Gastrocnemius medialis (tissue), 4 donors: Measurements from ENCODE around the gene PNCK. TPM values are rescaled to one million over a fixed set of nuclear protein-coding genes. Genes with fewer than 3 reads are reported as not detected.

Source experiments
- ATAC-seq, 2 donors: fragments of 150-250 bp; one replicate each; pipeline ENCODE4 v1.9.1; 2016
- DNase-seq, 2 donors: peaks; one replicate each; pipeline ENCODE4 v3.0.0-alpha.2; 2019
- H3K27ac ChIP-seq, 4 donors: fragments of 200-600 bp; sonication (generic); 1 replicate in 1 of 4; 2 replicates in 3 of 4; pipeline ENCODE4 v1.5.1; 2016 to 2018; ENCODE audit warnings: mild to moderate bottlenecking in 2 of 4, moderate library complexity in 1 of 4
- H3K27me3 ChIP-seq, 3 donors: fragments of 200-600 bp; sonication (generic) in 2 of 3; 1 replicate in 1 of 3; 2 replicates in 2 of 3; pipeline versions ENCODE4 v1.5.1 to v1.6.0; 2016 to 2019; ENCODE audit warnings: mild to moderate bottlenecking in 1 of 3, moderate library complexity in 1 of 3
- H3K36me3 ChIP-seq, 2 donors: fragments of 200-600 bp; sonication (generic) in 1 of 2; one replicate each; pipeline ENCODE4 v1.5.1; 2017 to 2018
- H3K4me1 ChIP-seq, 2 donors: fragments of 200-600 bp; sonication (generic) in 1 of 2; one replicate each; pipeline ENCODE4 v1.5.1; 2016 to 2017; ENCODE audit warnings: mild to moderate bottlenecking in 2 of 2
- H3K4me3 ChIP-seq, 4 donors: fragments of 200-600 bp; sonication (generic) in 3 of 4; 1 replicate in 1 of 4; 2 replicates in 3 of 4; pipeline ENCODE4 v1.5.1; 2016 to 2019; ENCODE audit warnings: mild to moderate bottlenecking in 2 of 4
- H3K9me3 ChIP-seq, 3 donors: fragments of 200-600 bp; sonication (generic) in 2 of 3; 1 replicate in 1 of 3; 2 replicates in 2 of 3; pipeline ENCODE4 v1.5.1; 2016 to 2019
- POLR2A ChIP-seq, 2 donors: fragments of 450-650 bp; IDR thresholded peaks; one replicate each; pipeline ENCODE4 v1.6.1; 2017; ENCODE audit warnings: antibody characterized with exemption in 2 of 2, mild to moderate bottlenecking in 2 of 2, moderate library complexity in 2 of 2
- in situ Hi-C, 4 donors: fragments of 200-750 bp; cut with MboI; loops; one replicate each; pipeline versions ENCODE4 v1.15.0 to v1.8.0; 2017; ENCODE audit warnings: low sequenced_read_pairs in 4 of 4
- intact Hi-C: fragments of 100-400 bp; cut with DNase I; formaldehyde crosslinking; loops from one replicate; pipeline ENCODE4 v1.15.1; 2023; ENCODE audit warnings: low total_unique reads
- total RNA-seq, 4 donors: library from RNA; depleted of rRNA; stranded (reverse); fragments of >200 nt; gene quantifications; one replicate each; pipeline versions ENCODE4 v1.1.0 to v1.2.3, GENCODE V29; 2016
- TF ChIP-seq, protein P1 (sequence below), 5 experiments: fragments of 450-650 bp in 3 of 5; fragments of 200-600 bp in 2 of 5; sonication (generic) in 2 of 5; IDR thresholded peaks in 4 of 5; conservative IDR thresholded peaks in 1 of 5; 1 replicate in 4 of 5; 2 replicates in 1 of 5; pipeline ENCODE4 v1.5.1; 2016 to 2019; ENCODE audit warnings: antibody characterized with exemption in 5 of 5, mild to moderate bottlenecking in 3 of 5, moderate library complexity in 3 of 5

The PNCK gene
- total RNA-seq, 4 donors from 2014 or later: 0.98 to 1.6 TPM; not detected in 2

DNA sequence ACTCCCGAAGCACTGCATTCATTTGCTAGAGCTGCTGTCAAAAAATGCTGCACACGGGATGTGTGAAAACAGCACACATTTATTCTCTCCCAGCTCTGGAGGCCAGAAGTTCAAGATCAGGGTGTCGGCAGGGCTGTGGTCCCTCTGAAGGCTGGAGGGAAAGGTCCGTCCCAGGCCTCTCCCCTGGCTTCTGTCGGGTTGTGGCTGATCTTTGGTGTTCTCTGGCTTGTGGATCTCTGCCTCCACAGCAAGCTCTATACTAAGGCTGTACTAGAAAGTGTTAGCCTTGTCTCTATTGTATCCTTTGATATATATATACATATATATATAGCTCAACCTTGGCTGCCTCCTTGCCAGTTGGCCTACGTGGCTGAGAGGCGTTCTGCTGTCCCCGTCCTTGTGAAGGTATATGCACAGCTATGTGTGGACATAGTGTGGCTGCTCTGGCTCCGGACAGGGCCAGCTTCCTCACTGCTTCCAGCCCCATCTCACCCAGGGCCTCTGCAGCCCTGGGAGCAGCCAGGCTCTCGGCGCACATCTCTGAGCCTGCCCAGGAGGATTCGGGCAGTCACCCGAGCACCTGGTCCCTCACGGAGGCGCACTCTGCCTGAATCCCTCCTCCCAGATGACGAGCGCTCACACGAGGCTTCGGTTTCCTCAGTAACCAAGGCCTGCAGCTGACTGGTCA is 41.6 kb downstream of the PNCK start:
- in situ Hi-C loops (no loop called here), intact Hi-C loops (no loop called here)
- Histone ChIP-seq H3K4me3 (no peak overlapping the region), H3K36me3 (no peaks in the 10 kb centered on the region), H3K27me3 (peaks cover 0 to 5% (median 0%) of the 10 kb centered on the region in 3 donors), H3K9me3 (no peaks in the 10 kb centered on the region), H3K4me1 (no peaks in the 10 kb centered on the region), H3K27ac (no peak overlapping the region)
- DNase-seq: no peak
- ATAC-seq: no peak
- TF ChIP-seq POLR2A (IDR thresholded peaks at IDR 0.05): no peak
- TF ChIP-seq, protein P1, sequence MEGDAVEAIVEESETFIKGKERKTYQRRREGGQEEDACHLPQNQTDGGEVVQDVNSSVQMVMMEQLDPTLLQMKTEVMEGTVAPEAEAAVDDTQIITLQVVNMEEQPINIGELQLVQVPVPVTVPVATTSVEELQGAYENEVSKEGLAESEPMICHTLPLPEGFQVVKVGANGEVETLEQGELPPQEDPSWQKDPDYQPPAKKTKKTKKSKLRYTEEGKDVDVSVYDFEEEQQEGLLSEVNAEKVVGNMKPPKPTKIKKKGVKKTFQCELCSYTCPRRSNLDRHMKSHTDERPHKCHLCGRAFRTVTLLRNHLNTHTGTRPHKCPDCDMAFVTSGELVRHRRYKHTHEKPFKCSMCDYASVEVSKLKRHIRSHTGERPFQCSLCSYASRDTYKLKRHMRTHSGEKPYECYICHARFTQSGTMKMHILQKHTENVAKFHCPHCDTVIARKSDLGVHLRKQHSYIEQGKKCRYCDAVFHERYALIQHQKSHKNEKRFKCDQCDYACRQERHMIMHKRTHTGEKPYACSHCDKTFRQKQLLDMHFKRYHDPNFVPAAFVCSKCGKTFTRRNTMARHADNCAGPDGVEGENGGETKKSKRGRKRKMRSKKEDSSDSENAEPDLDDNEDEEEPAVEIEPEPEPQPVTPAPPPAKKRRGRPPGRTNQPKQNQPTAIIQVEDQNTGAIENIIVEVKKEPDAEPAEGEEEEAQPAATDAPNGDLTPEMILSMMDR (IDR thresholded peaks at IDR 0.05 in 4 of 5, conservative IDR thresholded peaks at IDR 0.05 in 1 of 5): no peak

GRCh38 chrX:153631346-153631745 is 42.3 kb downstream of the PNCK start:
- intact Hi-C loops (no loop called here), in situ Hi-C loops (no loop called here)
- H3K4me3 ChIP-seq: no peak overlapping the region
- H3K36me3 ChIP-seq: no peaks in the 10 kb centered on the region
- H3K9me3 ChIP-seq: no peaks in the 10 kb centered on the region
- no peaks in the 10 kb centered on the region for H3K4me1 ChIP-seq
- TF ChIP-seq POLR2A (IDR thresholded peaks at IDR 0.05): no peak
- TF ChIP-seq, protein P1 (IDR thresholded peaks at IDR 0.05 in 4 of 5, conservative IDR thresholded peaks at IDR 0.05 in 1 of 5): no peak
- DNase-seq (no peak), ATAC-seq (no peak)
- peaks cover 0 to 5% (median 0%) of the 10 kb centered on the region in 3 donors for H3K27me3 ChIP-seq
- no peak overlapping the region for H3K27ac ChIP-seq

GRCh38 chrX:153628665-153629064 is 44.9 kb downstream of the PNCK start:
- in situ Hi-C loops: no loop called here
- ATAC-seq (no peak), DNase-seq (no peak)
- H3K4me1 ChIP-seq: no peaks in the 10 kb centered on the region
- peaks cover 0 to 5% (median 0%) of the 10 kb centered on the region in 3 donors for H3K27me3 ChIP-seq
- H3K27ac ChIP-seq: no peak overlapping the region
- intact Hi-C loops: no loop called here
- TF ChIP-seq, protein P1 (IDR thresholded peaks at IDR 0.05 in 4 of 5, conservative IDR thresholded peaks at IDR 0.05 in 1 of 5): no peak
- TF ChIP-seq POLR2A (IDR thresholded peaks at IDR 0.05): no peak
- no peak overlapping the region for H3K4me3 ChIP-seq
- H3K9me3 ChIP-seq: no peaks in the 10 kb centered on the region
- no peaks in the 10 kb centered on the region for H3K36me3 ChIP-seq

DNA sequence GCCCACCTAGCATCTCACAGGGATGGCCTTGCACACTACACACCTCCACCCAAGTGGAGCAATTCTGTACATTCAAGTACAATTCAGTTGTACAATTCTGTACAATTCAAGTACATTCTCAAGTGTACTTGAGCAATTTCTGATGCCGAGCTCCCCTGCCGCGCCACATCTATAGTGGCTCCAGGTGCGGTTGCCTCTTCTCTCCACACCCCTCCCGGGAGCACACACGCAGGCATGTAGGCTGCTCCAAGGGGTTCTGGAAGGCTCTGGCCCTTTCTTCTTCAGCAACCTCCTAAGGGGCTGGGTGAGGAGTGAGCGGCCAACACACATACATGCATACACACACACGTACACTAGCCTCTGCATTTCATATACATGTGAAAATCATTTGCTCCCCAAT is 45.5 kb downstream of the PNCK start:
- ATAC-seq (no peak), DNase-seq (no peak)
- H3K4me3 ChIP-seq: no peak overlapping the region
- TF ChIP-seq, protein P1 (IDR thresholded peaks at IDR 0.05 in 4 of 5, conservative IDR thresholded peaks at IDR 0.05 in 1 of 5): no peak
- no peaks in the 10 kb centered on the region for H3K4me1 ChIP-seq
- no peak overlapping the region for H3K27ac ChIP-seq
- in situ Hi-C loops (no loop called here), intact Hi-C loops (no loop called here)
- H3K27me3 ChIP-seq: peaks cover 0 to 9% (median 0%) of the 10 kb centered on the region in 3 donors
- H3K36me3 ChIP-seq: no peaks in the 10 kb centered on the region
- no peaks in the 10 kb centered on the region for H3K9me3 ChIP-seq
